MCF 10A (cell line): Measurements from ENCODE around the gene SFXN3. TPM values are rescaled to one million over a fixed set of nuclear protein-coding genes. Genes with fewer than 3 reads are reported as not detected.

ENCODE experiments used
- BruUV-seq: library from RNA; stranded (reverse); fragments of 400-500 nt; replicated peaks from 2 replicates; lab custom pipeline; 2021; lab: Mats Ljungman, UMichigan
- CTCF ChIA-PET: fragments of 300-600 bp; sonication (Branson Sonifier 250); formaldehyde crosslinking; extraction: SDS; loops from one replicate; lab custom pipeline; 2021; ENCODE audit warnings: antibody characterized with exemption, inconsistent platforms; lab: Yijun Ruan, JAX
- POLR2A ChIA-PET: fragments of 300-600, 350-650 bp; sonication (Branson Sonifier 250); formaldehyde crosslinking; extraction: SDS; loops from one replicate; lab custom pipeline; 2020; ENCODE audit warnings: antibody characterized with exemption, inconsistent platforms; lab: Yijun Ruan, JAX
- DNase-seq: peaks from one replicate; pipeline ENCODE4 v3.0.0-alpha.2; 2018; ENCODE audit not compliant: unreplicated experiment
- H3K27ac Mint-ChIP-seq: one replicate; pipeline ENCODE4 v1.8.0; 2022; ENCODE audit warnings: mild to moderate bottlenecking, low read depth, mixed read lengths; ENCODE audit not compliant: unreplicated experiment
- H3K27me3 Mint-ChIP-seq: one replicate; pipeline ENCODE4 v1.8.0; 2022; ENCODE audit warnings: mixed read lengths; ENCODE audit not compliant: insufficient read depth, unreplicated experiment
- H3K36me3 Mint-ChIP-seq: one replicate; pipeline ENCODE4 v1.8.0; 2022; ENCODE audit warnings: mild to moderate bottlenecking, moderate library complexity, mixed read lengths; ENCODE audit not compliant: insufficient read depth, unreplicated experiment
- H3K4me1 Mint-ChIP-seq: one replicate; pipeline ENCODE4 v1.8.0; 2022; ENCODE audit warnings: mixed read lengths; ENCODE audit not compliant: insufficient read depth, unreplicated experiment
- H3K4me3 Mint-ChIP-seq: one replicate; pipeline ENCODE4 v1.8.0; 2022; ENCODE audit warnings: mild to moderate bottlenecking, moderate library complexity, mixed read lengths; ENCODE audit not compliant: unreplicated experiment
- H3K9me3 Mint-ChIP-seq: one replicate; pipeline ENCODE4 v1.8.0; 2022; ENCODE audit warnings: mixed read lengths; ENCODE audit not compliant: unreplicated experiment
- CTCF ChIP-seq: fragments of 200-600 bp; IDR thresholded peaks from one replicate; pipeline ENCODE4 v1.8.0; 2022; ENCODE audit warnings: antibody characterized with exemption, mild to moderate bottlenecking; ENCODE audit not compliant: unreplicated experiment
- intact Hi-C: fragments of 100-400 bp; cut with micrococcal nuclease; formaldehyde crosslinking; loops from 2 replicates; pipeline ENCODE4 v1.14.1; 2022
- total RNA-seq: library from RNA; stranded (reverse); gene quantifications from 2 replicates; pipeline ENCODE4 v1.2.3, GENCODE V29; 2022

SFXN3 gene
- total RNA-seq, 1 experiment from 2014 or later = 39.4 TPM

GRCh38 chr10:101035314-101035713 is 4.3 kb downstream of the SFXN3 start:
- POLR2A ChIA-PET = interaction anchor here (0.6 to 0.8 kb wide), 2 partner anchors 858 to 1093 kb away, joined by 3 read pairs; no protein-coding TSS in a partner anchor
- intact Hi-C loops = no loop called here

DNA sequence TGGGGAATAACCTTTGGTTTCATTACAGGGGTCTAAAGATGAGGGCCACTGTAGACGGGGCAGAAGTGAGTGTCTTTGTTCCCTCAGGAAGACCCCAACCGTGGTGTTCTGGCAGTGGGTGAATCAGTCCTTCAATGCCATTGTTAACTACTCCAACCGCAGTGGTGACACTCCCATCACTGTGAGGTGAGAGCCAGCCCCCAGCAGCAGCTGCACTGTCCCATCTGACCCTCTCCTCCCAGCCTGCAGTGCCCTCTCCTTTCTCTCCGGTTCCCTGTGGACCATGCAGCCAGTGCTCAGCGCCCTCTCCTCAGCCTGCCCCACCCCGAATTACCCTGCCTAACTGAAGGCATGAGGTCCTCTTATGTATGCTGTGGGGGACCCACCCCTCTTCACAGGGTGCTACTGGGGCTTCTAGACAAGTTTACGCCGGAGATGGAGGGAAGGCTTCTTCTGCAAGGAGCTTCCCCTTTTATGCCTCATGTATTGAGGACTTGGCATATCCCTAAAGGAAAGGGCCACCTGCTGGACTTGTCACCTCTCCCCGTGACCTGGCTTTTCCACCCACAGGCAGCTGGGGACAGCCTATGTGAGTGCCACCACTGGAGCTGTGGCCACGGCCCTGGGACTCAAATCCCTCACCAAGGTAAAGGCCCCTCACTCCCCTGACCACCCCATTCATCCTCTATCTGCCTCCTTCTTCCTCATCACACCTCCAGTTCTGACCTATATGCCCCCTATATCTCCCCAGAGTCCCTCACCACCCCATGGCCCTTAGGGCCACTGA is 5.1 kb downstream of the SFXN3 start:
- intact Hi-C loops = no loop called here
- CTCF ChIA-PET = interaction anchor here (0.6 to 13.2 kb wide), 3 partner anchors 9 to 43 kb away, joined by 3 to 234 read pairs (median 3); partner anchors contain the start of gene KAZALD1
- H3K27ac Mint-ChIP-seq = no peak overlapping the region
- POLR2A ChIA-PET = interaction anchor here (0.6 kb wide), 1 partner anchor 1092 kb away, joined by 3 read pairs; no protein-coding TSS in a partner anchor
- peaks cover 31% of the 10 kb centered on the region for H3K36me3 Mint-ChIP-seq
- no peak overlapping the region for H3K4me3 Mint-ChIP-seq
- TF ChIP-seq CTCF = no peak
- no peak for DNase-seq
- BruUV-seq = no TSS peak
- H3K4me1 Mint-ChIP-seq = peaks cover 22% of the 10 kb centered on the region
- H3K9me3 Mint-ChIP-seq = no peaks in the 10 kb centered on the region
- no peaks in the 10 kb centered on the region for H3K27me3 Mint-ChIP-seq

More at GRCh38 chr10:101035314-101035713, 4.3 kb downstream of the SFXN3 start:
- CTCF ChIA-PET = interaction anchor here (0.6 to 13.2 kb wide), 4 partner anchors 7 to 42 kb away, joined by 3 to 234 read pairs (median 4); partner anchors contain the start of gene KAZALD1
- H3K9me3 Mint-ChIP-seq = no peaks in the 10 kb centered on the region
- H3K27me3 Mint-ChIP-seq = no peaks in the 10 kb centered on the region
- no peak overlapping the region for H3K4me3 Mint-ChIP-seq
- no TSS peak for BruUV-seq
- H3K36me3 Mint-ChIP-seq = peaks cover 28% of the 10 kb centered on the region
- no peak for TF ChIP-seq CTCF
- H3K27ac Mint-ChIP-seq = no peak overlapping the region
- DNase-seq = no peak
- peaks cover 19% of the 10 kb centered on the region for H3K4me1 Mint-ChIP-seq

DNA sequence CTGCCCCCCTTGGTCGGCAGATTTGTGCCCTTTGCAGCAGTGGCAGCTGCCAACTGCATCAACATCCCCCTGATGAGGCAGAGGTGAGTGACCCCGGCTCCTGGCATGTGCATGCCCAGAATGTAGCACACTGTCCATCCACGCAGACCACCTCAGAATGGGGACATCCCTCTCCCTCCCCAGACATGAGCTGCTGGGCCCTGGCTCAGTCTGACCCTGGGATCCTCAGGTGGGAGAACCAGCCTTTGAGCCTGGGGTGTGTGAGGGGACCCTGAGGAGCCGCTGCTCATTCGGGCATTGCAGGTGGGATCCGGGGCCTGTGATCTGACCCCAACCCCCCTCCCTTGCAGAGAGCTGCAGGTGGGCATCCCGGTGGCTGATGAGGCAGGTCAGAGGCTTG is 5.7 kb downstream of the SFXN3 start:
- Mint-ChIP-seq H3K36me3 (peaks cover 34% of the 10 kb centered on the region), H3K4me1 (peaks cover 25% of the 10 kb centered on the region), H3K9me3 (no peaks in the 10 kb centered on the region), H3K4me3 (no peak overlapping the region), H3K27me3 (no peaks in the 10 kb centered on the region), H3K27ac (no peak overlapping the region)
- BruUV-seq = no TSS peak
- POLR2A ChIA-PET = no interaction called here
- CTCF ChIA-PET = interaction anchor here (13.2 kb wide), 1 partner anchor 19 kb away, joined by 234 read pairs; the partner anchor contains the start of gene KAZALD1
- TF ChIP-seq CTCF = no peak
- no peak for DNase-seq
- intact Hi-C loops = no loop called here

DNA sequence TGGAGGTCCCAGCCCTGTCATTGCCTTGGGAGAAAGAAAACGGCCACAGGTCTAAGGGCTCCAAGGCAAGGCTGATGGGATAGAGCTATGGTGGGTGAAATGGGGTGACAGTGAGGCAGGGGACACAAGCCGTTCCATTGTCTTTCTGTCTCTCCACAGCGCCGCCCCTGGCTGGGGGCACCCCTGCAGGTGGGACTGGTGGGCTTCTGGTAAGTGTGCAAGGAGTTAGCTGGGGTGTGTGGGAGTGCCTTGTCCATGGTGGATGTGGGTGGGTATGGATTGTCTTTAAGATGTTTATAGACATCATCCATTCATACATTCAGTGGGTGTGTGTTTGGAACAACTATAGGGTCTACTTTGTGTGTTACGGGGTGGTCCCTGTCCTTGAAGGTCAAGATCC is 7.5 kb downstream of the SFXN3 start:
- intact Hi-C loops = no loop called here
- H3K4me3 Mint-ChIP-seq = no peak overlapping the region
- no peak for TF ChIP-seq CTCF
- ChIA-PET CTCF (interaction anchor here (0.7 to 13.2 kb wide), 5 partner anchors 9 to 57 kb away, joined by 3 to 234 read pairs (median 3); partner anchors contain the start of gene KAZALD1), POLR2A (interaction anchor here (0.7 to 1.0 kb wide), 2 partner anchors 31 to 84 kb away, joined by 3 read pairs; no protein-coding TSS in a partner anchor)
- peaks cover 28% of the 10 kb centered on the region for H3K4me1 Mint-ChIP-seq
- BruUV-seq = no TSS peak
- peaks cover 34% of the 10 kb centered on the region for H3K36me3 Mint-ChIP-seq
- DNase-seq = no peak
- H3K27me3 Mint-ChIP-seq = no peaks in the 10 kb centered on the region
- H3K27ac Mint-ChIP-seq = no peak overlapping the region
- no peaks in the 10 kb centered on the region for H3K9me3 Mint-ChIP-seq
